Caco-2 (cell line): Measurements from ENCODE around the gene LPCAT1. TPM values are rescaled to one million over a fixed set of nuclear protein-coding genes. Genes with fewer than 3 reads are reported as not detected.

ENCODE experiments used
- BruUV-seq: library from RNA; stranded (reverse); fragments of 400-500 nt; replicated peaks from 2 replicates; lab custom pipeline; 2021; lab: Mats Ljungman, UMichigan
- CTCF ChIA-PET: fragments of 300-600 bp; sonication (Branson Sonifier 250); formaldehyde crosslinking; loops from one replicate; lab custom pipeline; 2022; ENCODE audit warnings: antibody characterized with exemption; lab: Charles Lee
- POLR2A ChIA-PET: fragments of 300-600 bp; sonication (Branson Sonifier 250); formaldehyde crosslinking; loops from one replicate; lab custom pipeline; 2022; ENCODE audit warnings: antibody characterized with exemption; lab: Charles Lee
- DNase-seq, 2 experiments: peaks; one replicate each; pipeline versions ENCODE4 v3.0.0 to v3.0.0-alpha.2; 2020 to 2022
- H3K27me3 ChIP-seq: replicated peaks from 2 replicates; pipeline ENCODE4 v1.6.0; 2011; ENCODE audit warnings: low read length; ENCODE audit not compliant: control insufficient read depth, insufficient read depth
- H3K36me3 ChIP-seq: 2 replicates; pipeline ENCODE4 v1.5.1; 2011; ENCODE audit warnings: low read length; ENCODE audit not compliant: control insufficient read depth, insufficient read depth
- H3K4me1 ChIP-seq: fragments of 250-450 bp; sonication (Bioruptor Pico); 2 replicates; pipeline ENCODE4 v1.5.1; 2020; ENCODE audit warnings: mild to moderate bottlenecking
- H3K4me3 ChIP-seq: 2 replicates; pipeline ENCODE4 v1.5.1; 2011; ENCODE audit warnings: low read depth, mild to moderate bottlenecking, control low read depth, low read length
- H3K9me3 ChIP-seq: fragments of 250-450 bp; sonication (Bioruptor Pico); 2 replicates; pipeline ENCODE4 v1.5.1; 2020; ENCODE audit warnings: mild to moderate bottlenecking, moderate library complexity
- H3K27ac Mint-ChIP-seq: one replicate; pipeline ENCODE4 v1.8.0; 2022; ENCODE audit warnings: mixed read lengths; ENCODE audit not compliant: unreplicated experiment
- H3K27me3 Mint-ChIP-seq: one replicate; pipeline ENCODE4 v1.8.0; 2022; ENCODE audit warnings: mixed read lengths; ENCODE audit not compliant: insufficient read depth, unreplicated experiment
- H3K36me3 Mint-ChIP-seq: one replicate; pipeline ENCODE4 v1.8.0; 2022; ENCODE audit warnings: mild to moderate bottlenecking, mixed read lengths; ENCODE audit not compliant: insufficient read depth, unreplicated experiment
- H3K4me1 Mint-ChIP-seq: one replicate; pipeline ENCODE4 v1.8.0; 2022; ENCODE audit warnings: low read depth, mixed read lengths; ENCODE audit not compliant: unreplicated experiment
- H3K4me3 Mint-ChIP-seq: one replicate; pipeline ENCODE4 v1.8.0; 2022; ENCODE audit warnings: mild to moderate bottlenecking, moderate library complexity, mixed read lengths; ENCODE audit not compliant: unreplicated experiment
- H3K9me3 Mint-ChIP-seq: one replicate; pipeline ENCODE4 v1.8.0; 2022; ENCODE audit warnings: mixed read lengths; ENCODE audit not compliant: unreplicated experiment
- intact Hi-C: fragments of 100-400 bp; cut with micrococcal nuclease; formaldehyde crosslinking; loops from one replicate; pipeline ENCODE4 v1.10.0; 2022; ENCODE audit not compliant: unreplicated experiment
- total RNA-seq: library from RNA; stranded (reverse); gene quantifications from 2 replicates; pipeline ENCODE4 v1.2.3, GENCODE V29; 2022
- TF ChIP-seq, protein P1 (sequence below), 2 experiments: fragments of 200-600 bp in 1 of 2; IDR thresholded peaks; 1 replicate in 1 of 2; 2 replicates in 1 of 2; pipeline versions ENCODE4 v1.5.1 to v1.8.0; 2011 to 2022; ENCODE audit warnings: antibody characterized with exemption in 1 of 2, control low read depth in 1 of 2, inconsistent platforms in 1 of 2, low read depth in 1 of 2, low read length in 1 of 2, mild to moderate bottlenecking in 1 of 2, moderate library complexity in 1 of 2; ENCODE audit not compliant: insufficient read depth in 1 of 2, severe bottlenecking in 1 of 2, unreplicated experiment in 1 of 2

Gene LPCAT1
- total RNA-seq, 1 experiment from 2014 or later: 52.8 TPM

- H3K27me3 Mint-ChIP-seq: no peaks in the 10 kb centered on the region
- H3K4me1 Mint-ChIP-seq: peaks cover 15% of the 10 kb centered on the region
- H3K36me3 Mint-ChIP-seq: peaks cover 6% of the 10 kb centered on the region
- Histone ChIP-seq H3K4me3 (no peak overlapping the region), H3K4me1 (peaks cover 13% of the 10 kb centered on the region), H3K9me3 (no peaks in the 10 kb centered on the region), H3K27me3 (no peaks in the 10 kb centered on the region), H3K36me3 (no peaks in the 10 kb centered on the region)
- H3K9me3 Mint-ChIP-seq: peaks cover 3% of the 10 kb centered on the region
- ChIA-PET CTCF (no interaction called here), POLR2A (no interaction called here)
- intact Hi-C loops: no loop called here
- no peak for DNase-seq
- H3K27ac Mint-ChIP-seq: no peak overlapping the region
- TF ChIP-seq, protein P1, sequence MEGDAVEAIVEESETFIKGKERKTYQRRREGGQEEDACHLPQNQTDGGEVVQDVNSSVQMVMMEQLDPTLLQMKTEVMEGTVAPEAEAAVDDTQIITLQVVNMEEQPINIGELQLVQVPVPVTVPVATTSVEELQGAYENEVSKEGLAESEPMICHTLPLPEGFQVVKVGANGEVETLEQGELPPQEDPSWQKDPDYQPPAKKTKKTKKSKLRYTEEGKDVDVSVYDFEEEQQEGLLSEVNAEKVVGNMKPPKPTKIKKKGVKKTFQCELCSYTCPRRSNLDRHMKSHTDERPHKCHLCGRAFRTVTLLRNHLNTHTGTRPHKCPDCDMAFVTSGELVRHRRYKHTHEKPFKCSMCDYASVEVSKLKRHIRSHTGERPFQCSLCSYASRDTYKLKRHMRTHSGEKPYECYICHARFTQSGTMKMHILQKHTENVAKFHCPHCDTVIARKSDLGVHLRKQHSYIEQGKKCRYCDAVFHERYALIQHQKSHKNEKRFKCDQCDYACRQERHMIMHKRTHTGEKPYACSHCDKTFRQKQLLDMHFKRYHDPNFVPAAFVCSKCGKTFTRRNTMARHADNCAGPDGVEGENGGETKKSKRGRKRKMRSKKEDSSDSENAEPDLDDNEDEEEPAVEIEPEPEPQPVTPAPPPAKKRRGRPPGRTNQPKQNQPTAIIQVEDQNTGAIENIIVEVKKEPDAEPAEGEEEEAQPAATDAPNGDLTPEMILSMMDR (IDR thresholded peaks at IDR 0.05; ENCODE audit: insufficient read depth in 1 of 2, low read depth in 1 of 2, low read length in 1 of 2, severe bottlenecking in 1 of 2, unreplicated experiment in 1 of 2): no peak
- no TSS peak for BruUV-seq
- H3K4me3 Mint-ChIP-seq: no peak overlapping the region
Observed at GRCh38 chr5:1564824-1565736, 41.3 kb upstream of the LPCAT1 start.

GRCh38 chr5:1564182-1564748 is 40.5 kb upstream of the LPCAT1 start:
- H3K4me3 Mint-ChIP-seq: no peak overlapping the region
- TF ChIP-seq, protein P1 (IDR thresholded peaks at IDR 0.05; ENCODE audit: insufficient read depth in 1 of 2, low read depth in 1 of 2, low read length in 1 of 2, severe bottlenecking in 1 of 2, unreplicated experiment in 1 of 2): no peak
- H3K36me3 ChIP-seq: no peaks in the 10 kb centered on the region
- H3K9me3 ChIP-seq: no peaks in the 10 kb centered on the region
- intact Hi-C loops: no loop called here
- no peaks in the 10 kb centered on the region for H3K27me3 ChIP-seq
- BruUV-seq: no TSS peak
- CTCF ChIA-PET: no interaction called here
- H3K9me3 Mint-ChIP-seq: no peaks in the 10 kb centered on the region
- no peak overlapping the region for H3K4me3 ChIP-seq
- peaks cover 13% of the 10 kb centered on the region for H3K4me1 ChIP-seq
- H3K27ac Mint-ChIP-seq: no peak overlapping the region
- DNase-seq: no peak
- POLR2A ChIA-PET: no interaction called here
- H3K4me1 Mint-ChIP-seq: peaks cover 15% of the 10 kb centered on the region
- H3K27me3 Mint-ChIP-seq: no peaks in the 10 kb centered on the region
- H3K36me3 Mint-ChIP-seq: peaks cover 6% of the 10 kb centered on the region

DNA sequence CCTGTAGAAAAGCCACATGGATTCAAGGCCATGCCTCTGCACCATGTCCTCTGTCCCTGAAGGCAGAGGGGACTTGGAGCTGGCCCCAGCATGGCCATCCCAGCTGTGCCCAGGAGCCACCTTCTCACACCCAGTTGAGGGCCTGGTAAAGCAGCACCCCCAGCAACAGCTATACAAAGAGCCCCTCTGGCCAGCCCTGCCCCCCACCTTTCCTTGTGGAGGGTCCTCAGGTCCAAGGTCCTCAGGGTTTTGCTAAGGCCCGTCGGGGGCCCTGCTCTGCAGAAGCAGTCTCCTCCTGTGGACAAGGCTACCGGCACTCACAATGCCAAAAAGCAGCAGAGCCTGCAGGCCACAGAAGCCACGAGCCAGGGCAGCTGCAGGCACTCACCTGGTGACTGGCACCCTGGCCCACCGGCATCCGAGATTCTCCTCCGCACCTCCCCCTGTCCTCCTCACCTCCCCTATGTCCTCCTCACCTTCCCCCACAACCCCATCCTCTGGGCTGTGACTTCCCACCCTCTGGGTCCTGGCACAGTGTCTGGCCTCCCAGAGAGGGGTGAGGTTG is 39.9 kb upstream of the LPCAT1 start:
- no peaks in the 10 kb centered on the region for H3K27me3 Mint-ChIP-seq
- Histone ChIP-seq H3K4me1 (peaks cover 13% of the 10 kb centered on the region), H3K27me3 (no peaks in the 10 kb centered on the region), H3K36me3 (no peaks in the 10 kb centered on the region), H3K4me3 (no peak overlapping the region), H3K9me3 (no peaks in the 10 kb centered on the region)
- H3K36me3 Mint-ChIP-seq: peaks cover 6% of the 10 kb centered on the region
- ChIA-PET CTCF (no interaction called here), POLR2A (no interaction called here)
- H3K9me3 Mint-ChIP-seq: no peaks in the 10 kb centered on the region
- DNase-seq: no peak
- TF ChIP-seq, protein P1 (IDR thresholded peaks at IDR 0.05; ENCODE audit: insufficient read depth in 1 of 2, low read depth in 1 of 2, low read length in 1 of 2, severe bottlenecking in 1 of 2, unreplicated experiment in 1 of 2): no peak
- intact Hi-C loops: no loop called here
- H3K4me1 Mint-ChIP-seq: peaks cover 15% of the 10 kb centered on the region
- H3K4me3 Mint-ChIP-seq: no peak overlapping the region
- no TSS peak for BruUV-seq
- H3K27ac Mint-ChIP-seq: no peak overlapping the region
